Activated naive CD4-positive, alpha-beta T cell treated with anti-CD3 and anti-CD28 coated beads, Interleukin-2, amount 50 U/mL, for 72 hours (primary cell): ENCODE measurements around the gene CHPF2. TPM values are rescaled to one million over a fixed set of nuclear protein-coding genes. Genes with fewer than 3 reads are reported as not detected.

Source experiments
- ATAC-seq, 2 donors: fragments of 150-1000 bp; cut with Tn5 transposase; 2 replicates each; pipeline ENCODE4 v1.10.0; 2021; ENCODE audit warnings: mild to moderate bottlenecking in 2 of 2, moderate library complexity in 2 of 2
- DNase-seq, 2 donors: peaks; one replicate each; pipeline ENCODE4 v3.0.0; 2021 to 2022; ENCODE audit warnings: low spot score in 2 of 2
- H3K27ac Mint-ChIP-seq, 2 donors: one replicate each; pipeline ENCODE4 v1.8.0; 2022; ENCODE audit warnings: mild to moderate bottlenecking in 2 of 2, mixed read lengths in 2 of 2
- H3K36me3 Mint-ChIP-seq, 2 donors: one replicate each; pipeline ENCODE4 v1.8.0; 2022; ENCODE audit warnings: mixed read lengths in 2 of 2
- H3K9me3 Mint-ChIP-seq, 2 donors: one replicate each; pipeline ENCODE4 v1.8.0; 2022; ENCODE audit warnings: mixed read lengths in 2 of 2
- total RNA-seq, 2 donors: library from RNA; stranded (reverse); gene quantifications; one replicate each; pipeline ENCODE4 v1.2.3, GENCODE V29; 2022

Gene CHPF2
- total RNA-seq, 2 donors from 2014 or later: 26.7 to 29.3 TPM

DNA sequence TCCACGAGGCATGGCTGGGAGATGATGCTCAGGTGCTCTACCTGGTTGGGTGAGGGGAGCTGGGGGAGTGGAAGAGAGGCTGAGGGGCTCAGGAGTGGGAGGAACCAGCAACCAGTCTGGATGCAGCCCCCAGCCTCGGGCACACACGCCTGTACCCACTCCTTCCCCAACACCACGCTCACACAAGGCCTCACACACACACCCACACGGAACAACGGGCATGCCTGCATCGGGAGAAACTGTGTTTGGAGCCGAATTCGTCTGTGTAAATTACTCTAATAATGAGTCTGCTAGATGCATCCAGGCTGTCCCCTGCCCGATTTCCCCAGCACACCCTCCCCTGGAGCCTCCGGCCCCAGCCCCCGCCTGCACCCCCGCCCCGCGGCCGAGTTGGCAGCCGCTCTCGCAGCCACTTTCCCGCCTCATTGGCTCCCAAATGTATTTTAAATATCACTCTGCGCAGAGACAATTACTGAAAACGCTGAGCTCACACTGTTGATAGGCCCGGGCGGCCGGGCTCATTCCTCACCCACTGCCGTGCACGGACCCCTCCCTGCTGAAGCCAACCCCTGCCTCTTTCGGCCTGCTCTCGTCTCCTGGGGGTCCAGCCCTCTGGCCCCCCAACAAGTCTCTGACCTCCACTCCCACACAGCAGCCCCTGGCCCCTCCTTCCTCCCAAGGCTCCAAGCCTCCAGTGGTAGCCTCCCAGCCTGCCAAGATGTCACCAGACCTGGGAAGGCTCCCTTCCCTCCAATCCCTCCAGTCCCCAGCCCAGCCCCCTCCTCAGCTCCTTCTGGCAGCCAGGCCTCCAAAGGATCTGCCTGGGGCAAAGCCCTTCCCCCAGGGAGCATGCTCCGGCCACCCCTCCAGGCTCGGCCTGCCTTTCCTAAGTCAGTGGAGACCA is 33.1 kb upstream of the CHPF2 start:
- ATAC-seq: no peak
- no peak for DNase-seq
- Mint-ChIP-seq H3K9me3 (no peaks in the 10 kb centered on the region), H3K27ac (no peak overlapping the region), H3K36me3 (no peaks in the 10 kb centered on the region)

GRCh38 chr7:151201344-151201743 is 30.9 kb upstream of the CHPF2 start:
- H3K9me3 Mint-ChIP-seq: no peaks in the 10 kb centered on the region
- DNase-seq (no peak), ATAC-seq (no peak)
- no peak overlapping the region for H3K27ac Mint-ChIP-seq
- H3K36me3 Mint-ChIP-seq: no peaks in the 10 kb centered on the region

- no peak for DNase-seq
- no peak for ATAC-seq
- Mint-ChIP-seq H3K36me3 (no peaks in the 10 kb centered on the region), H3K9me3 (no peaks in the 10 kb centered on the region), H3K27ac (no peak overlapping the region)
These were observed 30.5 kb upstream of the CHPF2 start for GRCh38 chr7:151201751-151202150.

DNA sequence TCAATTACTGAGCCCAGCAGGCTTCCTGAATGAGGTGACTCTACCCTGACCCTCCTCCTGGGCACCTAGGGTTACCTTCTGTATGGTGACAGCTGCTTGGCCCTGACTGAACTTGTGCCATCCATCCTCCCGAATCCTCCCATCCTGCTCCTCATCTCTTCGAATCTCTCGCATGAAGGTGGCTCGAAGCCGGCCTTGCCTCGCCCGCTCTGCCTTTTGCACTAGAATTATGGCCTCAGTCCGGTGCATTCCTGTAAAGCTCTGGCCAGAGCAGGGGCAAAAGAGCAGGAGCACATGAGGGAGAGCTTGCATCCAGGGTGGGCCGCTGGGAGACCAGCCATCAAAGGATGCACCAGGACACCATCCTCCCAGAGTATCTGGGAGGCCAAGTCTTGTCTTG is 29.4 kb upstream of the CHPF2 start:
- DNase-seq (no peak), ATAC-seq (no peak)
- no peaks in the 10 kb centered on the region for H3K36me3 Mint-ChIP-seq
- H3K27ac Mint-ChIP-seq: no peak overlapping the region
- no peaks in the 10 kb centered on the region for H3K9me3 Mint-ChIP-seq

GRCh38 chr7:151204383-151205032 is 27.8 kb upstream of the CHPF2 start:
- no peak for DNase-seq
- H3K9me3 Mint-ChIP-seq: no peaks in the 10 kb centered on the region
- H3K36me3 Mint-ChIP-seq: no peaks in the 10 kb centered on the region
- no peak overlapping the region for H3K27ac Mint-ChIP-seq
- ATAC-seq: no peak

GRCh38 chr7:151205730-151206129 is 26.6 kb upstream of the CHPF2 start:
- DNase-seq: no peak
- Mint-ChIP-seq H3K9me3 (no peaks in the 10 kb centered on the region), H3K27ac (no peak overlapping the region), H3K36me3 (no peaks in the 10 kb centered on the region)
- no peak for ATAC-seq

DNA sequence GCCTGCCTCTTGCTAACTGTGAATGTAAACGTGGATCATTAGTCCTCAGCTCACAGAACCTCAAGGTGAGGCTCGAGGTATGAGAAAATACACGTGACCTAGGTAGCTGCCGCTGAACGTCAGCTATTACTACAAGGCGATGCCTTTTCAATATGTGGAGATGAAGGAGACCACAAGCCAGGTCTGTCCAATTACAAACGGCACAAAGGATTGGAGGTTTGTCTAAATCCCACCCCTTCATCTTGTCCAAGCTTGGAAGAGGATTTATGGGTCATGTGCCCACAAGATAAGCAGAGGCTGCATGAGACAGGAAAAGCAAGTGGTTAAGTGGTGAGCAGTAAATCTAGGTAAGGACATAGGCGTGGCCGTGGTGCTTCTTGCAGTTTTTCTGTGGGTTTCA is 25.4 kb upstream of the CHPF2 start:
- DNase-seq (no peak), ATAC-seq (peak; percentile 21 to 60)
- Mint-ChIP-seq H3K27ac (no peak overlapping the region), H3K9me3 (no peaks in the 10 kb centered on the region), H3K36me3 (no peaks in the 10 kb centered on the region)

DNA sequence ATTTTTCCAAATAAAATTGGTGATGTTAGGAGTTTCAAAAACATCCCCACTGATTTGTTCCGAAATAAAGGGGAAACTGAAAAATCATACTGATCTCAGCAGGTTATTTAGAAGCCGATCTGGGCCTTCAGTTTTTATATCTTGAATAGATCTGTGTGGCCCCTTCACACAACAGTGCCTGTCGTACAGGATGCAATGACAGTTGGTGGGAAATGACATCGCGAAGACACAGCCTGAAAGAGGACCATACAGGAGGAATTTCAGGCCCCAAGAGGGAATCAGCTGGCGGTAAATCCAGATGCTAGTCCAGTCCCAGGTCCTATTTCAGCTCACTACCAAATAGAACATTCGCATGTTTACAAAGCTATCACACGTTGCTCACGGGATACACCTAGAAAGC is 25.0 kb upstream of the CHPF2 start:
- peak in 1 of 2 donors; percentile 18 for ATAC-seq
- no peak for DNase-seq
- H3K9me3 Mint-ChIP-seq: no peaks in the 10 kb centered on the region
- no peak overlapping the region for H3K27ac Mint-ChIP-seq
- H3K36me3 Mint-ChIP-seq: no peaks in the 10 kb centered on the region

DNA sequence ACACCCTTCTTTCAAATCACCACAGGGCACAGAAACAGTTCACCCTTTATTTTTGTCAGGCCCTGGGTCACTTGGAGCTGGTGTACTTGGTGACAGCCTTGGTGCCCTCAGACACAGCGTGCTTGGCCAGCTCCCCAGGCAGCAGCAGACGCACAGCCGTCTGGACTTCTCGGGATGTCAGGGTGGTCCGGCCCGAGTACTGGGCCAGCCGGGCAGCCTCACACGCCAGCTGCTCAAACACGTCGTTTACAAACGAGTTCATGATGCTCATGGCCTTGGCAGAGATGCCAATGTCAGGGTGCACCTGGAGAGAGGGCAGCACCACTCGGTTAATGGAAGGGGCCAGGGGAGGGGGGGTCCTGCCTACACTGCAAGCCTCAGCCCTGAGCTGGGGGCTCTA is 24.5 kb upstream of the CHPF2 start:
- no peaks in the 10 kb centered on the region for H3K36me3 Mint-ChIP-seq
- no peak overlapping the region for H3K27ac Mint-ChIP-seq
- no peak for ATAC-seq
- DNase-seq: no peak
- no peaks in the 10 kb centered on the region for H3K9me3 Mint-ChIP-seq

DNA sequence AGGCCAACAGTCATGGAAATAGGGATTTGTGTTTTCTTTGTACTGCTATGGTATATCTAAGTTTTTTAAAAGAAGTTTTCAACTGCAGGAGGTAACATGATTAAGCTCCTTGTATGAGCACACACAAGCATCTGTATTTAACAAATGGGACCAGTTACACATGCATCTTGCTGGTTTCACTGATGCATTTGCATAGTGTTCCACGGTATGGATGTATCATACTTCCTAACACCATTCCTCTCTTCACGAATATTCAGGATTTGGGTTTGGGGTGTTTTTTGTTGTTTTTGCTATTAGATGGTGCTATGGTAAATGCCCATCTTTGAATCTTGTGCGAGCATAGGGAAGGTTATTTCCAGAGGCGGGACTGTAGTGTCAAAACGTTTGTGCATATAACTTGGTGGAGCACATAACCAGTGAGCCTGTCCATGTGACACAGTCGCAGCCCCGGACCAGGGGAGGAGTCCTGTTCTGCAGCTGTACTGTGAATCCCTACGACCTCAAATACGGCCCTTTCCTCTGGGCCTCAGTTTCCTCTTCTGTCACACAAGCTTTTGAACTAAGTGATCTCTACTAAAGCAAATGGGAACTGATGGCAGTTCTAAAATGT is 23.9 kb upstream of the CHPF2 start:
- Mint-ChIP-seq H3K27ac (no peak overlapping the region), H3K9me3 (no peaks in the 10 kb centered on the region), H3K36me3 (peaks cover 0 to 3% of the 10 kb centered on the region in 2 donors)
- ATAC-seq (no peak), DNase-seq (no peak)

DNA sequence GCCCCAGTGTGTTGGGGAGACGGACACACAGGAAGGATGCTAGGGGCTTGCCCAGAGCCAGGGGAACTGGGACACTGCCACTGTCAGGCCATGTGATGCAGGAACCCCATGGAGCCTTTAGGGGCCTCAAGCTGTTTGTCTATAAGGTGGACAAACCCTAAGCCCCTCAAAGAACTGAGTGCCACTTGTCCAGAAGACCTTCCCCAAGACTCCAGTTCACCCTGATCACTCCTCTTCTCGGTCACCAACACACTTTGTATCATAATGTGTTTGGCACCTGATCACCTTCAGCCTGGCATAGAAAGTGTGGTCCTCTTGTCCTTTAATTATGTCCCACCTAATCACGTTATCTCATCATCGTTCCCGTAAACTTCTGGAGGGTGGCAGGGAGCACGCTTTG is 22.7 kb upstream of the CHPF2 start:
- peaks cover 0 to 5% of the 10 kb centered on the region in 2 donors for H3K36me3 Mint-ChIP-seq
- ATAC-seq: no peak

DNA sequence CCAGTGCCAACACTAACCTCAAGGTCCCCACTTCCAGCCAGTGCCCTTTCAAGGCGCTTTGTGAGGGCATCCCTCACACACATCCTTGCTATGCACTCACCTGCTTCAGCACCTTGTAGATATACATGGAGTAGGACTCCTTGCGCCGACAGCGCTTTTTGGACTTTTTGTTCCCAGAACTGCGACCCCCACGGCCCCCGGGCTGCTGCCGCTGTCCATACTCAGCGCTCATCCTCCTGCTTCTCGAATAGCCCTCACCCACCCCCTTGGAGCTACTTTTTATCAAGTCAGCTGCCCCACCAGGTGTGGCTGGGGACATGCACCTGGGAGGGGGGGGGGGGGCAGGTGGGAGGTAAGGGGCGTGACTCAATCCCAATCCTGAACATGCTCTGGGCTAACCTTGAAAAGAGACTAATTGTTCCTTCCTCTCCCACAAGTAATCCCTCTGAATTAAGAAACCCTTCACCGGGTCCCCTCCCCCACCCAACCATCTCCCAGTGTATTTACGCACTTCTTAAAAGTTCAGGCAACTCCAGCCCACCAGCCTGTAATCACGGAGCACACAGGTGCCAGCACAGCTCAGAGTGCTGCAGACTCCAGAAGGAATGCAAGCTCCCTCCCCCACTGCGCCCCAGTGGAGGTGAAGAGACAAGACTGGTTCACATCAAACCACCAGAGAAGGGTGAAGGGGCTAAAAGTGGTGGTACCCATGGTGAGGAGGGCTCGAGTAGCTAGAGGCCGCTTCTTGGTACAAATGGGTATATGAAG is 22.0 kb upstream of the CHPF2 start, which contains the start of gene H2BK1:
Gene H2BK1 (minus strand): TSS at position 402 of the 768 bp plus-strand sequence. CDS start 170 bp downstream, at position 232.
- ATAC-seq: no peak
- Mint-ChIP-seq H3K9me3 (no peaks in the 10 kb centered on the region), H3K27ac (peak within 1 kb of the TSS in 1 of 2 donors; percentile 58), H3K36me3 (peaks cover 4 to 5% of the 10 kb centered on the region in 2 donors)
- no peak for DNase-seq

More for the DNA sequence above, 22.7 kb upstream of the CHPF2 start:
- Mint-ChIP-seq H3K27ac (no peak overlapping the region), H3K9me3 (no peaks in the 10 kb centered on the region)
- DNase-seq: no peak

DNA sequence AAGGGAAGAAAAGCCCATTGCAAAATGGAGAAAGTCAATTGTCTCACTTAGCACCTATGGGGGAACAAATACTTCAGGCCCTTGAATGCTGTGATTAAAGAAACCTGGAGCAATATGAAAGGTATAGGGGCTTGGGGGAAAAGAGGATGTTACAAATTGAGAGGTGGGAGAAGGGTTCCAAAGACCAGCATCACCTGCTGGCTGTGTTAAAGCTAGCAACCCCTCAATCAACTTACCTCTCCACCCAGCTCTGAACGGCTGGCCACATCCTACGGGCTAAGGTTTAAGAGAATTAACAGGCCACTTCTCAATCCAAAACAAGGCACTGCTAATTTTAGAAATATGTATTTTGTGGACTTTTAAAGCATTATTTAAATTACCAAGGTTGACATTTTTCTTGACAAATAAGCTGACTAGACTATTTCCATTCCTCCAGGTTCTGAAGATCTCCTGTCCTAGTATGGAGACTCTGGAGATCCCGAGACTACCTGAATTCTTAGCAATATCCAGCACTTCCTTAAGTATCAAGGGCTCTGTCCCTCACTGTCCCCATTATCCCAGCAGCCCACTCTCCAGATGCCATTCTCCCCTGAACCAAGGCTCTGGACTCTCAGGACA is 21.0 kb upstream of the CHPF2 start:
- ATAC-seq (no peak), DNase-seq (no peak)
- peak overlapping the region in 1 of 2 donors; percentile 58 for H3K27ac Mint-ChIP-seq
- H3K9me3 Mint-ChIP-seq: no peaks in the 10 kb centered on the region
- H3K36me3 Mint-ChIP-seq: peaks cover 5 to 10% of the 10 kb centered on the region in 2 donors

GRCh38 chr7:151212626-151213025 is 19.7 kb upstream of the CHPF2 start:
- H3K27ac Mint-ChIP-seq: no peak overlapping the region

DNA sequence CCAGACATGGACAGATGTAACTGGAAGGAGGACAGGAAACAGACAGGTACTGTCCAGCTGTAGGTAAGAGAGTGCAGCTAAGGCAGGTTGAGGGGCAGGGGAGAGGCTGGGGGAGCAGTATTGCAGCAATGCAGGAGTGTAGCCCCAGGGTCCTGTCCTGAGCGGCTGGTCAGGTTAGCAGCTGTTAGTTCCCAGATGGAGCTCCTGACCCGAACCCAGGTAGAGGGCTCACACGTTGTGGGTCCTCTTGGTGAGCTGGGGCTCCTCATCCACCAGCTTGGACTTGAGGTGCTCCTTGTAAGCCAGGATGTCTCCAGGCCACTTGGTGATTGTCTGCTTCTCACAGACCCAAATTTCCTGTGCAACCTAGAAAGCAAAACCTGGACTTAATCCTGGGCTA is 18.5 kb upstream of the CHPF2 start:
- Mint-ChIP-seq H3K9me3 (no peaks in the 10 kb centered on the region), H3K36me3 (peaks cover 7 to 20% of the 10 kb centered on the region in 2 donors)
- no peak for ATAC-seq

More at GRCh38 chr7:151212626-151213025, 19.7 kb upstream of the CHPF2 start:
- Mint-ChIP-seq H3K9me3 (no peaks in the 10 kb centered on the region), H3K36me3 (peaks cover 5 to 10% of the 10 kb centered on the region in 2 donors)
- no peak for DNase-seq
- ATAC-seq: no peak

DNA sequence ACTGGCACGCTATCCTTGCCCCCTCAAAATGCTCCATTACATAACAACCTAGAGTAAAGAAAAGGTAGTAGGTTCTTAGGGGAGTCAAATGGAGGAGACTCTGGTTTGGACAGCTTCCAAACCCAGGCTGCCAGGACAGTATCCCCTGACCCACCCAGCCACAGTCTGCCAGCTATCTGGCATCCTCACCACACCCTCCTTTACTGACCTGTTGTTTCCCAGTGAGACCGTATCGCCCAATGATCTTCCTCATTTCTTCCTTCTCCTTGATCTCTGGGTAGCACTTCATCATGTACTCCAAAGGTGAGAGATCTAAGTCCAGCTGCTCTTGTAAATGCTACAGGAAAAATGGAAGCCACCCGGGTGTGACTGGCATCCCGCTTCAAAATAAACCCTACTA is 16.9 kb upstream of the CHPF2 start:
- DNase-seq: no peak
- peaks cover 12 to 24% of the 10 kb centered on the region in 2 donors for H3K36me3 Mint-ChIP-seq

More for the DNA sequence above, 18.5 kb upstream of the CHPF2 start:
- peak overlapping the region in 1 of 2 donors; percentile 11 for H3K27ac Mint-ChIP-seq
- DNase-seq: no peak

More for the DNA sequence above, 16.9 kb upstream of the CHPF2 start:
- Mint-ChIP-seq H3K27ac (no peak overlapping the region), H3K9me3 (no peaks in the 10 kb centered on the region)
- ATAC-seq: no peak
